Measurements from ENCODE around the gene CKS1B. TPM values are rescaled to one million over a fixed set of nuclear protein-coding genes. Genes with fewer than 3 reads are reported as not detected.
"Not testable (repeated sequence)": the region's sequence is repeated elsewhere in the genome, so short reads cannot be mapped to it uniquely, and the experiment has no call there.

The CKS1B gene
- total and polyA plus RNA-seq, 4 donors, result 25.9 to 64.8 (median 39.3) TPM

GRCh38 chr1:154992721-154993571 lies 18.5 kb downstream of the CKS1B start:
- H3K27me3 ChIP-seq (ENCODE audit: control insufficient read depth, insufficient read depth, low read length), result no peaks in the 10 kb centered on the region
- H3K4me1 ChIP-seq (ENCODE audit: control insufficient read depth, insufficient read depth, low read length), result peaks cover 4% of the 10 kb centered on the region
- no peak overlapping the region for H3K4me3 ChIP-seq (ENCODE audit: low read depth, low read length)
- H3K27ac ChIP-seq (ENCODE audit: low read depth, low read length), result no peak overlapping the region
- peaks cover 37% of the 10 kb centered on the region for H3K36me3 ChIP-seq (ENCODE audit: control insufficient read depth, insufficient read depth, low read length)
- WGBS (ENCODE audit: insufficient coverage), result 57% methylated on average over 3 of the region's 14 CpGs
- H3K9me3 ChIP-seq (ENCODE audit: control insufficient read depth, insufficient read depth, low read length), result no peaks in the 10 kb centered on the region
- no peak for DNase-seq (ENCODE audit: low read depth in 4 of 6, low spot score in 6 of 6)

GRCh38 chr1:154993572-154994268 lies 19.2 kb downstream of the CKS1B start, which contains the start of gene LENEP:
TSS of gene LENEP (plus strand) at chr1:154993586. CDS start at chr1:154993608, 22 bp downstream.
- Histone ChIP-seq H3K27me3 (ENCODE audit: control insufficient read depth, insufficient read depth, low read length) (no peaks in the 10 kb centered on the region), H3K4me3 (ENCODE audit: low read depth, low read length) (no peak within 1 kb of the TSS), H3K9me3 (ENCODE audit: control insufficient read depth, insufficient read depth, low read length) (no peaks in the 10 kb centered on the region), H3K4me1 (ENCODE audit: control insufficient read depth, insufficient read depth, low read length) (peaks cover 2% of the 10 kb centered on the region), H3K27ac (ENCODE audit: low read depth, low read length) (no peak within 1 kb of the TSS), H3K36me3 (ENCODE audit: control insufficient read depth, insufficient read depth, low read length) (peaks cover 29% of the 10 kb centered on the region)
- 93% methylated on average over 3 of the region's 8 CpGs for WGBS (ENCODE audit: insufficient coverage)
- no peak for DNase-seq (ENCODE audit: low read depth in 4 of 6, low spot score in 6 of 6)

GRCh38 chr1:154994269-154994587 lies 19.7 kb downstream of the CKS1B start:
- H3K4me3 ChIP-seq (ENCODE audit: low read depth, low read length), result no peak overlapping the region
- no peak overlapping the region for H3K27ac ChIP-seq (ENCODE audit: low read depth, low read length)
- DNase-seq (ENCODE audit: low read depth in 4 of 6, low spot score in 6 of 6), result no peak
- WGBS (ENCODE audit: insufficient coverage), result 93% methylated on average over 1 of the region's 1 CpG
- H3K9me3 ChIP-seq (ENCODE audit: control insufficient read depth, insufficient read depth, low read length), result no peaks in the 10 kb centered on the region
- H3K36me3 ChIP-seq (ENCODE audit: control insufficient read depth, insufficient read depth, low read length), result peaks cover 24% of the 10 kb centered on the region
- peaks cover 8% of the 10 kb centered on the region for H3K4me1 ChIP-seq (ENCODE audit: control insufficient read depth, insufficient read depth, low read length)
- no peaks in the 10 kb centered on the region for H3K27me3 ChIP-seq (ENCODE audit: control insufficient read depth, insufficient read depth, low read length)

- H3K4me3 ChIP-seq (ENCODE audit: low read depth, low read length), result no peak overlapping the region
- WGBS (ENCODE audit: insufficient coverage), result 90% methylated on average over 3 of the region's 3 CpGs
- H3K4me1 ChIP-seq (ENCODE audit: control insufficient read depth, insufficient read depth, low read length), result peaks cover 11% of the 10 kb centered on the region
- peaks cover 20% of the 10 kb centered on the region for H3K36me3 ChIP-seq (ENCODE audit: control insufficient read depth, insufficient read depth, low read length)
- H3K27me3 ChIP-seq (ENCODE audit: control insufficient read depth, insufficient read depth, low read length), result no peaks in the 10 kb centered on the region
- no peak for DNase-seq (ENCODE audit: low read depth in 4 of 6, low spot score in 6 of 6)
- H3K9me3 ChIP-seq (ENCODE audit: control insufficient read depth, insufficient read depth, low read length), result no peaks in the 10 kb centered on the region
- H3K27ac ChIP-seq (ENCODE audit: low read depth, low read length), result no peak overlapping the region
These were observed 20.1 kb downstream of the CKS1B start for GRCh38 chr1:154994591-154994990.

GRCh38 chr1:154995301-154995983 lies 21.0 kb downstream of the CKS1B start:
- Histone ChIP-seq H3K36me3 (ENCODE audit: control insufficient read depth, insufficient read depth, low read length) (peaks cover 12% of the 10 kb centered on the region), H3K4me1 (ENCODE audit: control insufficient read depth, insufficient read depth, low read length) (peaks cover 20% of the 10 kb centered on the region)
- 96% methylated on average over 3 of the region's 13 CpGs for WGBS (ENCODE audit: insufficient coverage)
- H3K27ac ChIP-seq (ENCODE audit: low read depth, low read length); H3K9me3 ChIP-seq (ENCODE audit: control insufficient read depth, insufficient read depth, low read length); H3K27me3 ChIP-seq (ENCODE audit: control insufficient read depth, insufficient read depth, low read length); H3K4me3 ChIP-seq (ENCODE audit: low read depth, low read length): not testable (repeated sequence)
- DNase-seq (ENCODE audit: low read depth in 4 of 6, low spot score in 6 of 6), result peak in 3 of 6 donors; percentile 26 to 63 (median 52)

GRCh38 chr1:154996966-154997701 lies 22.7 kb downstream of the CKS1B start:
- peaks cover 29% of the 10 kb centered on the region for H3K4me1 ChIP-seq (ENCODE audit: control insufficient read depth, insufficient read depth, low read length)
- H3K27ac ChIP-seq (ENCODE audit: low read depth, low read length), result no peak overlapping the region
- 89% methylated on average over 13 of the region's 15 CpGs for WGBS (ENCODE audit: insufficient coverage)
- DNase-seq (ENCODE audit: low read depth in 4 of 6, low spot score in 6 of 6), result no peak
- H3K4me3 ChIP-seq (ENCODE audit: low read depth, low read length), result no peak overlapping the region
- no peaks in the 10 kb centered on the region for H3K9me3 ChIP-seq (ENCODE audit: control insufficient read depth, insufficient read depth, low read length)
- H3K36me3 ChIP-seq (ENCODE audit: control insufficient read depth, insufficient read depth, low read length), result peaks cover 4% of the 10 kb centered on the region
- H3K27me3 ChIP-seq (ENCODE audit: control insufficient read depth, insufficient read depth, low read length), result no peaks in the 10 kb centered on the region

GRCh38 chr1:154998201-154998780 lies 23.8 kb downstream of the CKS1B start:
- H3K27me3 ChIP-seq (ENCODE audit: control insufficient read depth, insufficient read depth, low read length), result peaks cover 4% of the 10 kb centered on the region
- H3K4me3 ChIP-seq (ENCODE audit: low read depth, low read length), result no peak overlapping the region
- no peaks in the 10 kb centered on the region for H3K9me3 ChIP-seq (ENCODE audit: control insufficient read depth, insufficient read depth, low read length)
- H3K36me3 ChIP-seq (ENCODE audit: control insufficient read depth, insufficient read depth, low read length), result no peaks in the 10 kb centered on the region
- no peak overlapping the region for H3K27ac ChIP-seq (ENCODE audit: low read depth, low read length)
- peaks cover 36% of the 10 kb centered on the region for H3K4me1 ChIP-seq (ENCODE audit: control insufficient read depth, insufficient read depth, low read length)
- WGBS (ENCODE audit: insufficient coverage), result 79% methylated on average over 5 of the region's 16 CpGs
- no peak for DNase-seq (ENCODE audit: low read depth in 4 of 6, low spot score in 6 of 6)

- peaks cover 4% of the 10 kb centered on the region for H3K27me3 ChIP-seq (ENCODE audit: control insufficient read depth, insufficient read depth, low read length)
- peak overlapping the region; percentile 54 for H3K4me3 ChIP-seq (ENCODE audit: low read depth, low read length)
- H3K4me1 ChIP-seq (ENCODE audit: control insufficient read depth, insufficient read depth, low read length), result peaks cover 43% of the 10 kb centered on the region
- WGBS (ENCODE audit: insufficient coverage), result 16% methylated on average over 32 of the region's 40 CpGs
- H3K9me3 ChIP-seq (ENCODE audit: control insufficient read depth, insufficient read depth, low read length), result no peaks in the 10 kb centered on the region
- peak in 3 of 6 donors; percentile 50 to 85 (median 85) for DNase-seq (ENCODE audit: low read depth in 4 of 6, low spot score in 6 of 6)
- no peaks in the 10 kb centered on the region for H3K36me3 ChIP-seq (ENCODE audit: control insufficient read depth, insufficient read depth, low read length)
- peak overlapping the region; percentile 87 for H3K27ac ChIP-seq (ENCODE audit: low read depth, low read length)
These were observed 24.5 kb downstream of the CKS1B start for GRCh38 chr1:154998818-154999570.

All from spinal cord (tissue), 10 donors.